ENCODE measurements around the gene OPCML. TPM values are rescaled to one million over a fixed set of nuclear protein-coding genes. Genes with fewer than 3 reads are reported as not detected.

Gene OPCML
- total and polyA plus RNA-seq, 2 of the 13 experiments (the other 11 are each of a cell fraction or from before 2014, with no cell fraction given) = not detected

GRCh38 chr11:133491680-133492383, 40.5 kb downstream of the OPCML start (continued):
- no peak for TF ChIP-seq ZSCAN31 (CRISPR knock-in tag; IDR thresholded peaks at IDR 0.05; ENCODE audit: low read depth)
- no peak for TF ChIP-seq ELF4 (CRISPR knock-in tag; IDR thresholded peaks at IDR 0.05; ENCODE audit: borderline replicate concordance)
- no peak for TF ChIP-seq MIER3 (CRISPR knock-in tag; IDR thresholded peaks at IDR 0.05; ENCODE audit: borderline replicate concordance)
- no peak for TF ChIP-seq POLR2AphosphoS5 (IDR thresholded peaks at IDR 0.05; ENCODE audit: low read depth, low read length)

GRCh38 chr11:133480722-133481121, 51.6 kb downstream of the OPCML start:
- ChIA-PET CTCF (ENCODE audit: low intra/inter-chr PET ratio, low total read pairs) (no interaction called here), POLR2A (no interaction called here)
- ATAC-seq = no peak
- no peak overlapping the region for H3K9ac ChIP-seq (ENCODE audit: insufficient read depth, low read depth, low read length)
- in situ Hi-C loops (cut with HindIII; ENCODE audit: extremely low pct_ligation_motif_present, low pct_unique_long_range_greater_than_20kb) (no loop called here), intact Hi-C loops (cut with micrococcal nuclease; ENCODE audit: unreplicated experiment) (no loop called here)
- H3K4me1 ChIP-seq (ENCODE audit: insufficient read depth, low read length) = no peaks in the 10 kb centered on the region
- H3K79me2 ChIP-seq (ENCODE audit: insufficient read depth, low read length) = no peaks in the 10 kb centered on the region
- H3K4me2 ChIP-seq (ENCODE audit: low read depth, low read length) = no peak overlapping the region
- H3K36me3 ChIP-seq (replicated peaks in 1 of 2; ENCODE audit: control insufficient read depth in 1 of 2, insufficient read depth in 2 of 2, low read length in 2 of 2) = no peaks in the 10 kb centered on the region
- H3K27ac ChIP-seq (ENCODE audit: extremely low read length, insufficient read depth, low read length) = no peak overlapping the region
- H2AFZ ChIP-seq (ENCODE audit: low read length) = no peak overlapping the region
- no peaks in the 10 kb centered on the region for H3K27me3 ChIP-seq (ENCODE audit: control insufficient read depth in 1 of 2, insufficient read depth in 2 of 2, low read length in 2 of 2)
- no peaks in the 10 kb centered on the region for H4K20me1 ChIP-seq (ENCODE audit: insufficient read depth, low read length)
- no peak overlapping the region for H3K4me3 ChIP-seq (replicated peaks in 1 of 3; ENCODE audit: insufficient read depth in 1 of 3, low read depth in 2 of 3, low read length in 3 of 3)
- no peak for DNase-seq (ENCODE audit: low spot score)
- TF ChIP-seq FOXJ3 (CRISPR knock-in tag; IDR thresholded peaks at IDR 0.05; ENCODE audit: borderline replicate concordance) (no peak), ZMYM3 (CRISPR knock-in tag; IDR thresholded peaks at IDR 0.05) (no peak)
- no TSS peak for BruUV-seq (replicated peaks)
- WGBS (ENCODE audit: low lambda C conversion rate) = 0% methylated on average over 1 of the region's 1 CpG
- H3K9me3 ChIP-seq (ENCODE audit: low read length) = no peaks in the 10 kb centered on the region
- no peak for FAIRE-seq

GRCh38 chr11:133479209-133479608, 53.1 kb downstream of the OPCML start:
- Histone ChIP-seq H3K9me3 (ENCODE audit: low read length) (no peaks in the 10 kb centered on the region), H4K20me1 (ENCODE audit: insufficient read depth, low read length) (no peaks in the 10 kb centered on the region), H3K4me3 (replicated peaks in 1 of 3; ENCODE audit: insufficient read depth in 1 of 3, low read depth in 2 of 3, low read length in 3 of 3) (no peak overlapping the region), H3K36me3 (replicated peaks in 1 of 2; ENCODE audit: control insufficient read depth in 1 of 2, insufficient read depth in 2 of 2, low read length in 2 of 2) (no peaks in the 10 kb centered on the region), H3K27me3 (ENCODE audit: control insufficient read depth in 1 of 2, insufficient read depth in 2 of 2, low read length in 2 of 2) (no peaks in the 10 kb centered on the region; a peak in 1 of 5 replicates), H3K4me2 (ENCODE audit: low read depth, low read length) (no peak overlapping the region), H2AFZ (ENCODE audit: low read length) (no peak overlapping the region), H3K27ac (ENCODE audit: extremely low read length, insufficient read depth, low read length) (no peak overlapping the region), H3K79me2 (ENCODE audit: insufficient read depth, low read length) (no peaks in the 10 kb centered on the region), H3K4me1 (ENCODE audit: insufficient read depth, low read length) (no peaks in the 10 kb centered on the region), H3K9ac (ENCODE audit: insufficient read depth, low read depth, low read length) (no peak overlapping the region)
- POLR2A ChIA-PET = no interaction called here
- in situ Hi-C loops (cut with HindIII; ENCODE audit: extremely low pct_ligation_motif_present, low pct_unique_long_range_greater_than_20kb) = no loop called here
- DNase-seq (ENCODE audit: low spot score) (no peak), ATAC-seq (no peak), FAIRE-seq (no peak)
- CTCF ChIA-PET (ENCODE audit: low intra/inter-chr PET ratio, low total read pairs) = no interaction called here
- 20% methylated on average over 1 of the region's 2 CpGs for WGBS (ENCODE audit: low lambda C conversion rate)
- no TSS peak for BruUV-seq (replicated peaks)
- intact Hi-C loops (cut with micrococcal nuclease; ENCODE audit: unreplicated experiment) = no loop called here
- TF ChIP-seq BRD4 (CRISPR knock-in tag; IDR thresholded peaks at IDR 0.05) = no peak
- TF ChIP-seq CERS6 (CRISPR knock-in tag; IDR thresholded peaks at IDR 0.05) = no peak
- TF ChIP-seq ATF4 (CRISPR knock-in tag; IDR thresholded peaks at IDR 0.05) = no peak
- TF ChIP-seq ZNF597 (CRISPR knock-in tag; IDR thresholded peaks at IDR 0.05) = no peak
- no peak for TF ChIP-seq ATRX (CRISPR knock-in tag; IDR thresholded peaks at IDR 0.05; ENCODE audit: borderline replicate concordance)
- TF ChIP-seq ZC3H13 (CRISPR knock-in tag; IDR thresholded peaks at IDR 0.05) = no peak
- no peak for TF ChIP-seq ZNF501 (CRISPR knock-in tag; IDR thresholded peaks at IDR 0.05)
- TF ChIP-seq FOSL2 (CRISPR knock-in tag; IDR thresholded peaks at IDR 0.05) = no peak
- no peak for TF ChIP-seq ZNF776 (CRISPR knock-in tag; IDR thresholded peaks at IDR 0.05)

Measured in HepG2 (cell line).